GM23248 (cell line): ENCODE data around the gene BCR. TPM values are rescaled to one million over a fixed set of nuclear protein-coding genes. Genes with fewer than 3 reads are reported as not detected.
"Not testable (repeated sequence)": the region's sequence is repeated elsewhere in the genome, so short reads cannot be mapped to it uniquely, and the experiment has no call there.

ENCODE experiments used
- DNase-seq: peaks from one replicate; pipeline ENCODE4 v3.0.0-alpha.2; 2015
- H2AFZ ChIP-seq: fragments of 200-600 bp; sonication (generic); 2 replicates; pipeline ENCODE4 v1.6.1; 2016; ENCODE audit warnings: antibody characterized with exemption
- H3F3A ChIP-seq: fragments of 200-600 bp; sonication (generic); 2 replicates; pipeline ENCODE4 v1.6.1; 2016; ENCODE audit warnings: mild to moderate bottlenecking, antibody characterized with exemption, mixed run types; ENCODE audit not compliant: insufficient read depth
- H3K27ac ChIP-seq: fragments of 200-600 bp; sonication (generic); 2 replicates; pipeline ENCODE4 v1.5.1; 2016; ENCODE audit warnings: mild to moderate bottlenecking
- H3K27me3 ChIP-seq: fragments of 200-600 bp; sonication (generic); replicated peaks from 2 replicates; pipeline ENCODE4 v1.6.1; 2016; ENCODE audit warnings: mild to moderate bottlenecking; ENCODE audit not compliant: insufficient read depth
- H3K36me3 ChIP-seq: fragments of 200-600 bp; sonication (generic); 2 replicates; pipeline ENCODE4 v1.6.1; 2016; ENCODE audit warnings: low read depth, mild to moderate bottlenecking
- H3K4me1 ChIP-seq: fragments of 200-600 bp; sonication (generic); 2 replicates; pipeline ENCODE4 v1.6.1; 2016; ENCODE audit warnings: mild to moderate bottlenecking; ENCODE audit not compliant: insufficient read depth
- H3K4me2 ChIP-seq: fragments of 200-600 bp; sonication (generic); one replicate; pipeline ENCODE4 v1.6.1; 2016; ENCODE audit warnings: mild to moderate bottlenecking; ENCODE audit not compliant: unreplicated experiment
- H3K4me3 ChIP-seq: fragments of 200-600 bp; sonication (generic); 2 replicates; pipeline ENCODE4 v1.5.1; 2016; ENCODE audit warnings: mild to moderate bottlenecking
- H3K79me2 ChIP-seq: fragments of 200-600 bp; sonication (generic); 2 replicates; pipeline ENCODE4 v1.6.1; 2016; ENCODE audit warnings: mild to moderate bottlenecking; ENCODE audit not compliant: insufficient read depth
- H3K9ac ChIP-seq: fragments of 200-600 bp; sonication (generic); 2 replicates; pipeline ENCODE4 v1.6.1; 2016; ENCODE audit warnings: mild to moderate bottlenecking
- H3K9me2 ChIP-seq: fragments of 200-600 bp; sonication (generic); 2 replicates; pipeline ENCODE4 v1.6.1; 2016; ENCODE audit warnings: mixed run types, mild to moderate bottlenecking, moderate library complexity; ENCODE audit not compliant: insufficient read depth
- H3K9me3 ChIP-seq: fragments of 200-600 bp; sonication (generic); one replicate; pipeline ENCODE4 v1.6.1; 2017; ENCODE audit warnings: low read depth
- H4K20me1 ChIP-seq: fragments of 200-600 bp; sonication (generic); 2 replicates; pipeline ENCODE4 v1.6.0; 2016; ENCODE audit not compliant: insufficient read depth
- EZH2 ChIP-seq: fragments of 200-600 bp; sonication (generic); IDR thresholded peaks from 2 replicates; pipeline ENCODE4 v1.6.1; 2018; ENCODE audit warnings: antibody characterized with exemption, mild to moderate bottlenecking; ENCODE audit not compliant: insufficient read depth, poor library complexity, severe bottlenecking
- EZH2phosphoT487 ChIP-seq: fragments of 200-600 bp; sonication (generic); IDR thresholded peaks from 2 replicates; pipeline ENCODE4 v1.6.1; 2018; ENCODE audit warnings: antibody characterized with exemption, moderate library complexity, mild to moderate bottlenecking, low read depth; ENCODE audit not compliant: insufficient read depth
- WGBS, 2 experiments: methylation state at CpG; one replicate each; pipeline ENCODE4 v1.1.6; 2015 to 2017; ENCODE audit warnings: low lambda C conversion rate in 2 of 2, low coverage in 1 of 2; ENCODE audit errors: missing lambda C conversion rate in 2 of 2; 5-methylcytosine and 5-hydroxymethylcytosine counted together
- in situ Hi-C: fragments of 300-500 bp; cut with MboI; formaldehyde crosslinking; loops from 2 replicates; pipeline ENCODE4 v1.15.0; 2020
- polyA plus RNA-seq: library from polyadenylated mRNA; unstranded; fragments of >200 nt; fragmentation: Nextera tagmentation; extraction: Ambion mirVana; gene quantifications from 2 replicates; pipeline ENCODE4 v1.2.1, GENCODE V29; 2016
- total RNA-seq: library from RNA; depleted of rRNA; stranded (reverse); fragments of >200 nt; shearing (Covaris generic); gene quantifications from 2 replicates; pipeline ENCODE4 v1.2.3, GENCODE V29; 2014

BCR gene
- total and polyA plus RNA-seq, 2 experiments from 2014 or later, result 4.7 to 30.0 TPM

DNA sequence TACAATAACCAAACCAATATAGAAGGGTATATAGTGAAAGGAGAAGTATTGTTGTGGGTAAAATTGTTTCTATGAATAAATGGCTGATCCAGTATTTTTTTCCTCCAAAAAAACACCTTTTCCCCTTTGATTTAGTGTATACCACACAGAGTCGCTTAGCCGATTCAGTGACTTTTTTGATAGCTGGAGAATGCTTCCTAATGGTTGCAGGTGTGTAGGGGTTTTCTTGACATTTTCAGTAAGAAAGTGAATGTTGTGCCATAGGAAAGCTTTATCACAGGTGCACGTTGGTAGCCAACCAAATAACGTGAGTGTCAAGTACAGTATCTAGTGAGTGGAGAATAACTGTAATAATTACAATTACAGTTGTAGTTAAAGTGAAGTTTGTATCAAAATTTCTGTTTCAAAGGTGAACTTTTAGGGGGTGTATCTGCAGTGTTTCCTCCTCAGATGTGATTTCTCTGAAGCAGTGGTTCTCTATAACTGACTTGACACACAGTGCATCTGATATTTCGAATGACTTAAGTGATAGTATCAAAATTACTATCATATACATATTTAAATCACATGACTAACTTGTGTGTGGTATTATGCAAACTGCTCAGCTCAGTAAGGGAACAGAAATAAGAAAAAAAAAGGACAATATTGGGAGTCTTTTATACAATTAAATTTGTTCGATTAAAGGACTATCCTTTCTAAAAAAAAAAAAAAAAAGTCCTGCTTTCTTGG is 143.8 kb downstream of the BCR start:
- in situ Hi-C loops, H3K4me2 ChIP-seq: not testable (repeated sequence)

GRCh38 chr22:23325183-23325582 is 144.9 kb downstream of the BCR start:
- DNase-seq, result no peak
- Histone ChIP-seq H3K4me2 (no peak overlapping the region), H3K4me3 (no peak overlapping the region), H3K4me1 (no peaks in the 10 kb centered on the region), H3K9ac (no peak overlapping the region), H3K27me3 (no peaks in the 10 kb centered on the region), H3K79me2 (no peaks in the 10 kb centered on the region), H3K36me3 (no peaks in the 10 kb centered on the region), H4K20me1 (no peaks in the 10 kb centered on the region), H3K9me3 (no peaks in the 10 kb centered on the region), H3F3A (no peaks in the 10 kb centered on the region), H2AFZ (no peak overlapping the region), H3K27ac (no peak overlapping the region), H3K9me2 (no peaks in the 10 kb centered on the region)
- in situ Hi-C loops, result no loop called here
- TF ChIP-seq EZH2, result no peak
- no peak for TF ChIP-seq EZH2phosphoT487
- WGBS, 2 experiments, result 49 to 58% methylated on average over 6 of the region's 6 CpGs

More for the DNA sequence above, 143.8 kb downstream of the BCR start:
- DNase-seq, H2AFZ ChIP-seq, H3K79me2 ChIP-seq, H4K20me1 ChIP-seq, H3K9me2 ChIP-seq, H3K27ac ChIP-seq, H3K9ac ChIP-seq, H3K9me3 ChIP-seq, H3K36me3 ChIP-seq, H3K27me3 ChIP-seq, H3K4me1 ChIP-seq, H3K4me3 ChIP-seq, H3F3A ChIP-seq: not testable (repeated sequence)
- 76 to 83% methylated on average over 6 of the region's 6 CpGs for WGBS, 2 experiments

DNA sequence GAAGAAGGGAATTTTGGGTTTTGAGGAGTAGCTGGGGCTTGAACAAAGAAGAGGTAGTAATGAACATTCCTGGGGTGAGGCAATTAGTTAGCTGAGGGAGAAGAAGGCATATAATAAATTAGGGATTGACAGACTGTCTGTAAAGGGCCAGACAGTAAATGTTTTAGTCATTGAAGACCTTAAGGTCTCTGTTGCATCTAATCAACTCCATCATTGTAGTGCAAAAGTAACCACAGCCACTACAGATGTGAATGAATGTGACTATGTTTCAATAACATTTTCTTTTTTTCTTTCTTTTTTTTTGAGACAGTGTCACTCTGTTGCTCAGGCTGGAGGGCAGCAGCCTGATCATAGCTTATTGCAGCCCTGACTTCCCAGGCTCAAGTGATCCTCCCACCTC is 153.5 kb downstream of the BCR start:
- H2AFZ ChIP-seq, H3K4me1 ChIP-seq, H3F3A ChIP-seq, in situ Hi-C loops, H3K9ac ChIP-seq, H3K27ac ChIP-seq, H3K9me3 ChIP-seq, H3K9me2 ChIP-seq, H3K36me3 ChIP-seq, H4K20me1 ChIP-seq, H3K79me2 ChIP-seq, DNase-seq, H3K4me3 ChIP-seq, H3K27me3 ChIP-seq, H3K4me2 ChIP-seq: not testable (repeated sequence)

DNA sequence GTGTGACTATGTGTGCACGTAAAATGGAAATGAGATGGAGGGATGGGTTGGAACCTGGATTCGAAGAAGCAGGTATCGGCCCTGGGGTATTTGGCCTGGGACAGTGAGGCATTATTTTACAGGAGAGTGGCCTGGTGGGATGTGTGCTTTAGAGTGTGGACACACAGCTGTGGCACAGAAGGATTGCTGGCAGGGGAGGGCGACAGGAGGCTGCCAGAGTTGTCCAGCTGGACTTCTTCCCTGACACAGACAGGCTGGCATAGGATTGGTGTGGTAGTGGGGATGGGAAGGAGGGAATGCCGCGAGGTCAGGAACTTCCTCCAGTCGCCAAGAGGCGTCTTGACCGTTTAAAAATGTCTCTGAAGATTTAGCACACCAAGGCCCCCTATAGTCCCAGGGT is 157.4 kb downstream of the BCR start:
- H3K79me2 ChIP-seq, H3F3A ChIP-seq, H3K4me3 ChIP-seq, H3K9me3 ChIP-seq, DNase-seq, H3K4me1 ChIP-seq, H3K36me3 ChIP-seq, H3K9ac ChIP-seq, H3K9me2 ChIP-seq, H2AFZ ChIP-seq, H4K20me1 ChIP-seq, in situ Hi-C loops, H3K27me3 ChIP-seq, H3K27ac ChIP-seq, H3K4me2 ChIP-seq: not testable (repeated sequence)
- 59 to 81% methylated on average over 3 to 6 of the region's 9 CpGs for WGBS, 2 experiments

- H3F3A ChIP-seq, DNase-seq, H3K36me3 ChIP-seq, H3K9me2 ChIP-seq, H4K20me1 ChIP-seq, H3K4me1 ChIP-seq, H3K79me2 ChIP-seq, H3K9ac ChIP-seq, H3K27me3 ChIP-seq, H3K27ac ChIP-seq, H2AFZ ChIP-seq, H3K9me3 ChIP-seq, H3K4me2 ChIP-seq, H3K4me3 ChIP-seq: not testable (repeated sequence)
- WGBS, 2 experiments, result 66 to 67% methylated on average over 9 to 10 of the region's 10 CpGs
- in situ Hi-C loops, result loop anchor here (5.0 kb wide), 1 partner anchor 1330 kb away; no protein-coding TSS in a partner anchor
Observed at GRCh38 chr22:23341942-23342695, 161.8 kb downstream of the BCR start.
